HCT116 (cell line): ENCODE data around the gene ATG16L1. TPM values are rescaled to one million over a fixed set of nuclear protein-coding genes. Genes with fewer than 3 reads are reported as not detected.

Experiments
- ATAC-seq: fragments of 200-7000 bp; cut with Tn5 transposase; 2 replicates; pipeline ENCODE4 v1.9.1; 2020; ENCODE audit warnings: mild to moderate bottlenecking, moderate library complexity
- BruUV-seq: library from RNA; stranded (reverse); fragments of 400-500 nt; replicated peaks from 2 replicates; lab custom pipeline; 2021; lab: Mats Ljungman, UMichigan
- CTCF ChIA-PET: fragments of 300-600 bp; sonication (Branson Sonifier 250); formaldehyde crosslinking; loops from one replicate; lab custom pipeline; 2021; ENCODE audit warnings: antibody characterized with exemption; lab: Charles Lee
- POLR2A ChIA-PET: fragments of 300-600, 350-600 bp; sonication (Branson Sonifier 250); formaldehyde crosslinking; loops from one replicate; lab custom pipeline; 2021; ENCODE audit warnings: antibody characterized with exemption; lab: Charles Lee
- RAD21 ChIA-PET, 2 experiments: fragments of 300-600 bp; sonication (Branson Sonifier 250); formaldehyde crosslinking; loops; one replicate each; lab custom pipeline; 2023; ENCODE audit warnings: low total read pairs in 2 of 2; ENCODE audit not compliant: uncharacterized antibody in 2 of 2, unreplicated experiment in 2 of 2, low non-redundant PET in 1 of 2; lab: Charles Lee
- DNase-seq: peaks from one replicate; pipeline ENCODE4 v3.0.0-alpha.2; 2010; ENCODE audit warnings: low read depth, low spot score
- H2AFZ ChIP-seq: fragments of 200-600 bp; shearing (Covaris generic), sonication (generic); 2 replicates; pipeline ENCODE4 v1.6.1; 2017; ENCODE audit warnings: low read depth, mixed run types, mixed read lengths, antibody characterized with exemption, low read length; ENCODE audit not compliant: poor library complexity, severe bottlenecking
- H3K27ac ChIP-seq: 2 replicates; pipeline ENCODE4 v1.5.1; 2012; ENCODE audit warnings: low read depth, low read length
- H3K27me3 ChIP-seq: fragments of 200-600 bp; sonication (generic); 2 replicates; pipeline ENCODE4 v1.6.1; 2016; ENCODE audit warnings: mixed run types, low read length, mixed read lengths; ENCODE audit not compliant: insufficient read depth
- H3K36me3 ChIP-seq, 2 experiments: fragments of 200-500 bp in 1 of 2; fragments of 200-600 bp in 1 of 2; sonication (Bioruptor generic) in 1 of 2; sonication (generic) in 1 of 2; 2 replicates each; pipeline versions ENCODE4 v1.5.1 to v1.6.1; 2014 to 2016; ENCODE audit warnings: low read length in 2 of 2, inconsistent platforms in 1 of 2, mixed read lengths in 1 of 2, mixed run types in 1 of 2; ENCODE audit not compliant: insufficient read depth in 2 of 2, control insufficient read depth in 1 of 2
- H3K4me1 ChIP-seq, 2 experiments: fragments of 200-600 bp in 1 of 2; sonication (generic) in 1 of 2; 2 replicates each; pipeline versions ENCODE4 v1.5.1 to v1.6.1; 2012 to 2017; ENCODE audit warnings: low read length in 2 of 2, inconsistent platforms in 1 of 2, mild to moderate bottlenecking in 1 of 2, mixed read lengths in 1 of 2, mixed run types in 1 of 2, moderate library complexity in 1 of 2; ENCODE audit not compliant: insufficient read depth in 2 of 2, control insufficient read depth in 1 of 2
- H3K4me2 ChIP-seq: fragments of 200-600 bp; sonication (generic); 2 replicates; pipeline ENCODE4 v1.6.1; 2017; ENCODE audit warnings: mixed run types, low read length, mixed read lengths
- H3K4me3 ChIP-seq, 2 experiments: fragments of 200-600 bp in 1 of 2; sonication (generic) in 1 of 2; replicated peaks in 1 of 2; 2 replicates each; pipeline ENCODE4 v1.5.1; 2011 to 2016; ENCODE audit warnings: low read length in 2 of 2, control low read depth in 1 of 2, low read depth in 1 of 2, mild to moderate bottlenecking in 1 of 2, mixed read lengths in 1 of 2, mixed run types in 1 of 2
- H3K79me2 ChIP-seq: fragments of 200-600 bp; sonication (generic); 2 replicates; pipeline ENCODE4 v1.6.1; 2017; ENCODE audit warnings: mild to moderate bottlenecking, mixed run types, low read length, moderate library complexity, mixed read lengths; ENCODE audit not compliant: insufficient read depth
- H3K9ac ChIP-seq: fragments of 200-600 bp; sonication (generic); 2 replicates; pipeline ENCODE4 v1.6.1; 2016; ENCODE audit warnings: low read length, mixed read lengths
- H3K9me2 ChIP-seq: fragments of 200-600 bp; sonication (generic), shearing (Covaris generic); 2 replicates; pipeline ENCODE4 v1.6.1; 2017; ENCODE audit warnings: mixed run types, mild to moderate bottlenecking, moderate library complexity; ENCODE audit not compliant: insufficient read depth
- H3K9me3 ChIP-seq, 2 experiments: fragments of 200-500 bp in 1 of 2; fragments of 200-600 bp in 1 of 2; sonication (Bioruptor generic) in 1 of 2; sonication (generic) in 1 of 2; 2 replicates each; pipeline ENCODE4 v1.6.1; 2014 to 2017; ENCODE audit warnings: low read length in 2 of 2, mixed read lengths in 2 of 2, inconsistent platforms in 1 of 2, low read depth in 1 of 2, mild to moderate bottlenecking in 1 of 2, mixed run types in 1 of 2, moderate library complexity in 1 of 2; ENCODE audit not compliant: control insufficient read depth in 1 of 2, insufficient read depth in 1 of 2
- H4K20me1 ChIP-seq: fragments of 200-600 bp; sonication (generic), shearing (Covaris generic); 2 replicates; pipeline ENCODE4 v1.6.1; 2017; ENCODE audit warnings: mixed run types, mild to moderate bottlenecking, moderate library complexity; ENCODE audit not compliant: insufficient read depth
- CEBPB ChIP-seq: IDR thresholded peaks from 2 replicates; pipeline ENCODE4 v1.6.1; 2012; ENCODE audit warnings: low read depth
- EZH2 ChIP-seq: fragments of 200-600 bp; sonication (generic); IDR thresholded peaks from 2 replicates; pipeline ENCODE4 v1.6.1; 2017; ENCODE audit warnings: antibody characterized with exemption, mixed run types
- EZH2phosphoT487 ChIP-seq: fragments of 200-600 bp; IDR thresholded peaks from 2 replicates; pipeline ENCODE4 v1.6.1; 2018; ENCODE audit warnings: antibody characterized with exemption, borderline replicate concordance
- FOSL1 ChIP-seq: IDR thresholded peaks from 2 replicates; pipeline ENCODE4 v1.6.1; 2012; ENCODE audit warnings: low read depth
- JUND ChIP-seq: IDR thresholded peaks from 2 replicates; pipeline ENCODE4 v1.6.1; 2012
- POLR2AphosphoS5 ChIP-seq: IDR thresholded peaks from 2 replicates; pipeline ENCODE4 v1.6.1; 2011; ENCODE audit warnings: mild to moderate bottlenecking, low read depth, low read length, moderate library complexity
- ZFX ChIP-seq: fragments of 450-650 bp; IDR thresholded peaks from 2 replicates; pipeline ENCODE4 v1.6.1; 2017
- ZNF274 ChIP-seq: fragments of 200-500 bp; sonication (Bioruptor generic); IDR thresholded peaks from 2 replicates; pipeline ENCODE4 v1.6.1; 2014; ENCODE audit warnings: mild to moderate bottlenecking, low read depth, low read length, inconsistent platforms
- intact Hi-C: fragments of 100-400 bp; cut with micrococcal nuclease; formaldehyde crosslinking; loops from 2 replicates; pipeline ENCODE4 v1.10.0; 2022
- total RNA-seq: library from RNA; stranded (reverse); gene quantifications from one replicate; pipeline ENCODE4 v1.2.1, GENCODE V29; 2021; ENCODE audit not compliant: unreplicated experiment
- TF ChIP-seq, protein P1 (sequence below), 3 experiments: fragments of 200-600 bp in 1 of 3; sonication (generic) in 1 of 3; IDR thresholded peaks in 2 of 3; conservative IDR thresholded peaks in 1 of 3; 2 replicates each; pipeline ENCODE4 v1.5.1; 2012 to 2017; ENCODE audit warnings: low read depth in 2 of 3, low read length in 2 of 3, antibody characterized with exemption in 1 of 3, borderline replicate concordance in 1 of 3, control low read depth in 1 of 3, mild to moderate bottlenecking in 1 of 3, mixed read lengths in 1 of 3, mixed run types in 1 of 3, moderate library complexity in 1 of 3; ENCODE audit not compliant: insufficient read depth in 1 of 3
- TF ChIP-seq, protein P2 (sequence below): IDR thresholded peaks from 2 replicates; pipeline ENCODE4 v1.6.1; 2011; ENCODE audit warnings: mild to moderate bottlenecking, low read length, moderate library complexity; ENCODE audit not compliant: insufficient replicate concordance; ENCODE audit errors: extremely low read depth

Gene ATG16L1
- total RNA-seq, 1 experiment from 2014 or later, result 43.4 TPM

DNA sequence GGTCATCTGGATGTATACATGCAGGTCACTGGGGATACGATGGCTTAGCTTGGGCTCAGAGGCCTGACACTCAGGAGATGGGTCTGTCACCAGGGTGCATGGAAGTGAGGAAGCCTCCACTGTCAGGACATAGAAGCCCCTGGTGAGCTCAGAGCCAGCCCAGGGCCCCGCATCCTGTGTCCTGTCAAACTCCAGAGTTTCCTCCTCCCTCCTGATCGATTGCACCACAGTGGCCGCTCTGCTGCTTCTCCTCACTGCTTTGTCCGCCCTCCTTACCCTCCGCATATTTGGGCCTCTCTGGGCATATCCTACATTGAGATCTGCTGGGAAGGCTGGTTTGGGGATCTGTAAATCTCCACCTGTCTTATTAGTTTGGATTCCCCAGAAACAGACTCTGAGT lies 37.5 kb upstream of the ATG16L1 start:
- H3K79me2 ChIP-seq, result no peaks in the 10 kb centered on the region
- no TSS peak for BruUV-seq
- no peak overlapping the region for H3K4me3 ChIP-seq
- H3K9me2 ChIP-seq, result no peaks in the 10 kb centered on the region
- intact Hi-C loops, result no loop called here
- ChIA-PET POLR2A (no interaction called here), RAD21 (no interaction called here)
- no peak for DNase-seq
- H3K9ac ChIP-seq, result no peak overlapping the region
- H3K9me3 ChIP-seq, result no peaks in the 10 kb centered on the region
- H4K20me1 ChIP-seq, result no peaks in the 10 kb centered on the region
- no peak overlapping the region for H3K27ac ChIP-seq
- peaks cover 21 to 37% of the 10 kb centered on the region in 2 experiments for H3K4me1 ChIP-seq
- TF ChIP-seq ZFX (no peak), CEBPB (no peak), FOSL1 (no peak), EZH2 (no peak), EZH2phosphoT487 (no peak), ZNF274 (no peak), JUND (no peak), POLR2AphosphoS5 (no peak)
- TF ChIP-seq, protein P1, sequence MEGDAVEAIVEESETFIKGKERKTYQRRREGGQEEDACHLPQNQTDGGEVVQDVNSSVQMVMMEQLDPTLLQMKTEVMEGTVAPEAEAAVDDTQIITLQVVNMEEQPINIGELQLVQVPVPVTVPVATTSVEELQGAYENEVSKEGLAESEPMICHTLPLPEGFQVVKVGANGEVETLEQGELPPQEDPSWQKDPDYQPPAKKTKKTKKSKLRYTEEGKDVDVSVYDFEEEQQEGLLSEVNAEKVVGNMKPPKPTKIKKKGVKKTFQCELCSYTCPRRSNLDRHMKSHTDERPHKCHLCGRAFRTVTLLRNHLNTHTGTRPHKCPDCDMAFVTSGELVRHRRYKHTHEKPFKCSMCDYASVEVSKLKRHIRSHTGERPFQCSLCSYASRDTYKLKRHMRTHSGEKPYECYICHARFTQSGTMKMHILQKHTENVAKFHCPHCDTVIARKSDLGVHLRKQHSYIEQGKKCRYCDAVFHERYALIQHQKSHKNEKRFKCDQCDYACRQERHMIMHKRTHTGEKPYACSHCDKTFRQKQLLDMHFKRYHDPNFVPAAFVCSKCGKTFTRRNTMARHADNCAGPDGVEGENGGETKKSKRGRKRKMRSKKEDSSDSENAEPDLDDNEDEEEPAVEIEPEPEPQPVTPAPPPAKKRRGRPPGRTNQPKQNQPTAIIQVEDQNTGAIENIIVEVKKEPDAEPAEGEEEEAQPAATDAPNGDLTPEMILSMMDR (IDR thresholded peaks at IDR 0.05 in 2 of 3, conservative IDR thresholded peaks at IDR 0.05 in 1 of 3; ENCODE audit: borderline replicate concordance in 1 of 3, insufficient read depth in 1 of 3, low read depth in 2 of 3, low read length in 2 of 3), result no peak
- TF ChIP-seq, protein P2, sequence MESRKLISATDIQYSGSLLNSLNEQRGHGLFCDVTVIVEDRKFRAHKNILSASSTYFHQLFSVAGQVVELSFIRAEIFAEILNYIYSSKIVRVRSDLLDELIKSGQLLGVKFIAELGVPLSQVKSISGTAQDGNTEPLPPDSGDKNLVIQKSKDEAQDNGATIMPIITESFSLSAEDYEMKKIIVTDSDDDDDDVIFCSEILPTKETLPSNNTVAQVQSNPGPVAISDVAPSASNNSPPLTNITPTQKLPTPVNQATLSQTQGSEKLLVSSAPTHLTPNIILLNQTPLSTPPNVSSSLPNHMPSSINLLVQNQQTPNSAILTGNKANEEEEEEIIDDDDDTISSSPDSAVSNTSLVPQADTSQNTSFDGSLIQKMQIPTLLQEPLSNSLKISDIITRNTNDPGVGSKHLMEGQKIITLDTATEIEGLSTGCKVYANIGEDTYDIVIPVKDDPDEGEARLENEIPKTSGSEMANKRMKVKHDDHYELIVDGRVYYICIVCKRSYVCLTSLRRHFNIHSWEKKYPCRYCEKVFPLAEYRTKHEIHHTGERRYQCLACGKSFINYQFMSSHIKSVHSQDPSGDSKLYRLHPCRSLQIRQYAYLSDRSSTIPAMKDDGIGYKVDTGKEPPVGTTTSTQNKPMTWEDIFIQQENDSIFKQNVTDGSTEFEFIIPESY, result no peak
- TF ChIP-seq, all 23 proteins: peak for 0
- CTCF ChIA-PET, result no interaction called here
- no peak for ATAC-seq
- no peaks in the 10 kb centered on the region for H3K36me3 ChIP-seq
- no peaks in the 10 kb centered on the region for H3K27me3 ChIP-seq
- no peak overlapping the region for H2AFZ ChIP-seq
- H3K4me2 ChIP-seq, result no peak overlapping the region
